Effector CD8-positive, alpha-beta T cell (primary cell): ENCODE results near the gene RBMX.
"Not testable (repeated sequence)": the region's sequence is repeated elsewhere in the genome, so short reads cannot be mapped to it uniquely, and the experiment has no call there.

Source experiments
- DNase-seq: peaks from one replicate; lab custom pipeline; 2025; lab: John Stamatoyannopoulos, UW
- total RNA-seq, 4 experiments: gene quantifications; one replicate each; lab custom pipeline; 2026; lab: John Stamatoyannopoulos, UW

The RBMX gene
- 364 to 511 (median 435) reads per million in 4 experiments for total RNA-seq

DNA sequence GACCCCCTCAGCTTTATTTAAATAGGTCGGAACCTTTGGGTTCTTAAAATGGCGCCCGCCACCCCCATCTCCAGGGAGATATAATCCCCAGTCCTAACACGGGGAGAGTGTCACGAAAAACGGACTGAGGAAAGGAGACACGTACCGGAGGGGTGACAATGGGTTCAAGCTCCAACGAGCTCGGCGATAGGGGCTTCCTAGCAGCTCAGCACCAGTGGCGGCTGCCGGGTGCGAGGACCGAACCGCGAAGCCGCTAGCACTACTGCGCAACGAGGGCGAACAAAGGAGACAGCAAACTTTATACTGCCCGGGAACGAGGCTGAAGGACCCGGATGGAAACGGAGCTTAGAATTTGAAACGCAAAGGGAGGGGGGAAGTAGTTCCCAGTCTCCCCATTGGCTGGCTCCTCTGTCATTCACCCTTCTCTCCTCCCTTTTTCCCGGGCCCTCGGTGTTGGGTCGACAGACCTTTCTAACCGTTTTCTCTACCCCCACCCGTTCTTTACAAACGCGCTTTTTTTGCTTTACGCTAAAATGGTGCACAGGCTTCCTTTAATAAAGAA, at the start of gene RBMX:
Gene RBMX (minus strand): TSS at position 274 of the 562 bp plus-strand sequence. CDS start 1,298 bp downstream, outside the sequence.
- peak; percentile 86 for DNase-seq

DNA sequence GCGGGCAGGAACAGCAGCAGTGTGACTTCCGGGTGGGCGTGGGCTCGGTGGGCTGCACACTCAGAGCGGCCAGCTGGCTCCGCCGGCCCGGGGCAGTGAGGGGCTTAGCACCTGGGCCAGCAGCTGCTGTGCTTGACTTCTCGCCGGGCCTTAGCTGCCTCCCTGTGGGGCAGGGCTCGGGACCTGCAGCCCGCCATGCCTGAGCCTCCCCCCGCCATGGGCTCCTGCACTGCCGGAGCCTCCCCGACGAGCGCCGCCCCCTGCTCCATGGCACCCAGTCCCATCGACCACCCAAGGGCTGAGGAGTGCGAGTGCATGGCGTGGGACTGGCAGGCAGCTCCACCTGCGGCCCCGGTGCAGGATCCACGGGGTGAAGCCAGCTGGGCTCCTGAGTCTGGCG, 40.9 kb upstream of the RBMX start:
- DNase-seq = not testable (repeated sequence)

DNA sequence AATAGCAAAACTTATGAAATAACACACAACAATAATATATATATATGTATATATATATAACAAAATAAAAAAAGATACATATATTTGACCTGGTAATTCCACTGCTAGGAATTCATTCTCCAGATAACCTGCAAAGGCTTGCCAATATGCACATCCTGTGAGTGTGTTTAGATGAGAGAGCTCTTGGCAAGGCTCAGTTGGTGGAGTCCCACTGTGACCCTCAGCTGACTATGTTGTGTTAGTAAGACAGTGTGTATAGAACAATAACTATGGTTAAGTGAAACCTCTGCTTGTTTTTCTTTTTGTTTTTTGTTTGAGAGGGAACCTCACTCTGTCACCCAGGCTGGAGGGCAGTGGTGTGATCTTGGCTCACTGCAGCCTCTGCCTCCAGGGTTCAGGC, 39.5 kb upstream of the RBMX start:
- DNase-seq = no peak

DNA sequence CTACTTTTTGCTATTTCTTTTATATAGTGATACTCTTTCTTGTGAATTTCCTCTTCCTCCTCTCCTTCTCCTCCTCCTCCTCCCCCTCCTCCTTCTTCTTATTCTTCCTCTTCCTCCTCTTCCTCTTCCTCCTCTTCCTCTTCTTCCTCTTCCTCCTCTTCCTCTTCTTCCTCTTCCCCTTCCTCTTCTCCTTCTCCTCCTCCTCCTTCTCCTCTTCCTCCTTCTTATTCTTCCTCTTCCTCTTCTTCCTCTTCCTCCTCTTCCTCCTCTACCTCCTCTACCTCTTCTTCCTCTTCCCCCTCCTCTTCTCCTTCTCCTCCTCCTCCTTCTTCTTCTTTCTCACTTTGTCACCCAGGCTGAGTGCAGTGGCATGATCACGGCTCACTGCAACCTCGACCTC, 36.3 kb upstream of the RBMX start:
- DNase-seq = no peak

DNA sequence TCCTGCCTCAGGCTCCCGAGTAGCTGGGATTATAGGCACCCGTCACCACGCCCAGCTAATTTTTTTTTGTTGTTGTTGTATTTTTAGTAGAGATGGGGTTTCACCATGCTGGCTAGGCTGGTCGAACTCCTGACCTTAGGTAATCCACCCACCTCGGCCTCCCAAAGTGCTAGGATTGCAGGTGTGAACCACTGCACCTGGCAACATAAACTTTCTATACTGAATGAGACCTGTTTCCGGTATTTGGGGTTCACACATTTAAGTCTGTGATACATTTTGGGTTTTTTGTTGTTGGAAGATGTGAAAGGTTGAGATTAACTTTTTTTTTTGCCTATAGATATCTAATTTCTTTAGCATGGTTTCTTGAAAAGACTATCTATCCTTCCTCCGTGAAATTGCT, 31.1 kb upstream of the RBMX start:
- DNase-seq = not testable (repeated sequence)

DNA sequence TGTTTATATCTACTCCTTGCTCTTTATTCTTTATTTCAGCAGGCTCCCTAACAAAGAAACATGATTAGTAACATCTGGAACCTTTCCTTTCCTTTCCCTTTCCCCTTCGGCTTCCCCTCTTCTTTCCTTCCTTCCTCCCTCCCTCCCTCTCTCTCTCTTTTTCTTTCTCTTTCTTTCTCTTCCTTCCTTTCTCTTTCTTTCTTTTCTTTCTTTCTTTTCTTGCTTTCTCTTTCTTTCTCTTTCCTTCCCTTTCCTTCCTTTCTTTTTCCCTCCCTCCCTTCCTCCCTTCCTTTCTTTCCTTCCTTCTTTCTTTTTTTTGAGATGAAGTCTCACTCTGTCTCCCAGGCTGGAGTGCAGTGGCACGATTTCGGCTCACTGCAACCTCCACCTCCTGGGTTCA, 30.7 kb upstream of the RBMX start:
- no peak for DNase-seq

DNA sequence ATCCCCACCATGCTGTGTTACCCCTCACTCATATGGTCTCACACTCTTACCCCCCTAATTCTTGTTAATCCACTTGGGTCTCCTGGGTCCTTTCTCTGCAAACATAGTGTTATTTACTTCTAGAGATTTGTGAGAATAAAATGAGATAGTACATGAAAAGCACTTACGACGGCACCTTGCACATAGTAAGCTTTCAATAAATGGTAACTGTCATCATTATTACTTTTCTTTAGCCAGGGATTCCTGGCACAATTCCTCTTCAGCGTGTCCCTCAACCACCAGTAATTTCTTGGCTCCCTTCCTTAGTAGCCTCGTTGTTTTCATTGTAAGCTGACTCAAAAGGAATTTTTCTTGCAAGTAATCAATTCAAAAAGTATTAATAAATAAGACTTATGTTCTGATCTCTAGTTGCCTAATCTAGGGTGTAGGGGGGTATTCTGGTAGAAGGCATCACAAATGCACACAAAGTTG, 30.1 kb upstream of the RBMX start:
- no peak for DNase-seq

DNA sequence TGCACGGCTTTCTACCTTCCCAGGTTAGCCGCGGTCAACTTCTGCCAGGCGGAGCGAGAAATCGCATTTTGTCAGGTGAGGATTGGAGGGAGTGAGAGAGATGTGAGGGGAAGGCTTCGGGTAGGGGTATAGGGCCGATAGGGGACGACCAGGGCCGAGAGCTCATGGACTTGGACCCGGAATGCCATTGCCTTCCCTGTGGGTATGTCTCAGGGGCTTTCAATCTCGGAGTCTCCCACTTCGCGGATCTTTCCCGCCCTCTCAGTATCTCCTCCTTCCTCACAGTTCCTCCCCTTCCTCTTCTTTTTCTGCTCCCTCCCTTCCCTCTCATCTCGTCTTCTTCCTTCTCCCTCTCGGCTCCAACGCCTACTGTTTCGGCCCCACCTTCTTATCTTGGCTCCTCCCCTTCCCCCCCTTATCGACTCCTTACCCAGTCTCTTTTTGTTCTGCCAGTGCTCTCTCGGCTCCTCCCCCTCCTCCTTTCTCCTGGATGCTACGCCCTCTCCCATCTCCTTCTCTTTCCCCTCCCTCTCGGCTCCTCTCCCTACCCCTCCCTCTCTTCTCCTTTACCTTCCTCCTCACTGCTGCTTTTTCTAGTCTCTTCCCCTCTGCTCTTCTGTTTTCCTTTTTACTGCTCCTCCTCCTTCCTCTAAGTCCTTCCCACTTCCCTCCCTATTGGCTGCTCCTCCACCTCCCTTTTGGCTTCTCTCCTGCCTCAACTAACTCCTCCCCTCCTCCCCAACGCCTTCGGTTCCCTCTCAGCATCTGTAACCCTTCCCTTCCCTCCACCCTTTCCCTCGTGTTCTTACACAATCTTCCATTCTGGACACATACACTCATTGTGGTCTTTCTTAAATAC, 29.4 kb upstream of the RBMX start:
- peak; percentile 48 for DNase-seq

DNA sequence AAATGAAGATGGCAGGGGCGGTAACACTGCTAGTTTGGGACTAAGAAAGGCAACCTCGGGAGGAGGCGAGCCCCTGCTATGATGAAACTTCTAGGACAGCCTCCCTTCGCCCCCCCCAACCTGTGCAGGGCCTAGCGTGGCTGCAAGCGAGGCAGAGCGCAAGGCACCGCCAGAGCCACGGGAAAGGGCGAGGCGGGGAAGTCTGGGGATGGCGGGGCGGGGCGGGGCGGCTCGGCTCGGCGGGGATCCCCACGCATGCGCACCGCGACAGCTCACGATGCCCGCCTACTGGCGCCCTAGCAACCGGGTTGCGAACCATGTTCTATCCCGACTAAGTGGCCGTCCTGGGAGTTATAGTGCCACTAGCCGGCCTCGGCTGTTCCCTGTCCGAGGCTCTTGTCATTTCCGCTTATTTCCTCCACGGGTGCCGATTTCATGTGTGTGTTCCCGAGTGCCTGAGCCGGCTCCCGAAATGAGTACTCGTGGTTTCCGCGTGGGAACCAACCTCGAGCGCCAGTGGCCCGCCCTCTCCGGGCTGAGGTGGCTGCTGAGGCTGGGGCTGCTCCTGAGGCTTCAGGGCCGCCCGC, 28.7 kb upstream of the RBMX start:
- DNase-seq = peak; percentile 62

DNA sequence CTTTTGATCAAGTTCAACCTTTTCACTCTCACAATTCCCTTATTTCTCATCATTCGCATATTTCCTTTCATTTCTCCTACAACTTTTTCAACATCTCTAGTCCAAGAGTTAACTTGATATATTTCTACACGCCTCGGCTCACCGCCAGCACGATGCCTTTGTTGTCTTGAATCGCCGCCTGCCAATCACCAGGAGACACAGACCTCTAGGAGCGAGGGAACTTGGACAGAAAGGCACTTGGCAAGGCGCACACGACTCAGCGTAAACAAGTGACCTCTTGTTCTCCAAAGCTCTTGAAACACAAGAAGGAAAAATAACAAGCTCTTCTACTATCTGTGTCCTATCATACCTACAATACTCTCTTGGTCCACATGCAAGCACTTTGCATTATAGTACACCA, 27.1 kb upstream of the RBMX start:
- DNase-seq = no peak

DNA sequence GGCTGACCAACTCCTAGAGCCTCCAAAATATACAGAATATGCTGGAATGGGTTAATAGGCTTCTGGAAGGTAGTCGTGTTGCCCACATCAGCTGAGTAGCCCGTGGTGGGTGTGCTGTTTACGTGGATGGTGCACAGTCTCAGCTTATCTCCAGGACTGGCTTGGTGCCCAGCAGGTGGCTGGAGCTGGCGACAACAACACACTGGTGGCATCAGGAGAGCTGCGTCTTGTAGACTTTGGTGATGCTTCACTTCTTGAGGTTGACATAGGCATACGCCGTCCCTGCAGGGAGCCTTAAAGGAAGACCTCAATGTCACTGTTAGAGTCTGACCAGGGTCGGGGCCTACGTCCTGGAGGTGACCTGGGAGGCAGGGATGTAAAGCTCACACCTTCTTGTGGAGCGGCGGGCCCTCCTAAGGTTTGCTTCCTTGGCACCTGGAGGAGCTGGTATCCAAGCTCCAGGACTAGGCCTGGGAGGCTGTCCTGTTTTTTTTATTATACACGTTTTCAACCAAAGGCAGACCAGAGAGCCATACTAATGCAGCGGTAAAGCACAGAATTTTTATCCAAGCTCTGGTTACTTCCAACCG, 26.5 kb upstream of the RBMX start:
- no peak for DNase-seq

DNA sequence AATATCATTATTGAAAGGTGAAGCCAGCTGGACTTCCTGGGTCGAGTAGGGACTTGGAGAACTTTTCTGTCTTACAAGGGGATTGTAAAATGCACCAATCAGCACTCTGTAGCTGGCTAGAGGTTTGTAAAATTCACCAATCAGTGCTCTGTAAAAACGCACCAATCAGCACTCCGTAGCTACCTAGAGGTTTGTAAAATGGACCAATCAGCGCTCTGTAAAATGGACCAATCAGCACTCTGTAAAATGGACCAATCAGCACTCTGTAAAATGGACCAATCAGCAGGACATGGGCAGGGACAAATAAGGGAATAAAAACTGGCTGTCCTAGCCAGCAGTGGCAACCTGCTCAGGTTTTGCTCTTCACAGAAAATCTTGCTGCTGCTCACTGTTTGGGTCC, 23.5 kb upstream of the RBMX start:
- not testable (repeated sequence) for DNase-seq

DNA sequence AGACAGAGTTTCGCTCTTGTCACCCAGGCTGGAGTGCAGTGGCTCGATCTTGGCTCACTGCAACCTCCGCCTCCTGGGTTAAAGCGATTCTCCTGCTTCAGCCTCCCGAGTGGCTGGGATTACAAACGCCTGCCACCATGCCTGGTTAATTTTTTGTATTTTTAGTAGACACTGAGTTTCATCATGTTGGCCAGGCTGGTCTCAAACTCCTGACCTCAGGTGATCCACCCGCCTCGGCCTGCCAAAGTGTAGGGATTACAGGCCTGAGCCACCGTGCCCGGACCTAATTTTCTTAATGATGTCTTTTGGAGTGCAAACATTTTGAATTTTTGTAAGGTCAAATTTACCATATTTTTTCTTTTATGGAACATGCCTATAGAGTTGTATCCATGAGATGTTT, 19.5 kb upstream of the RBMX start:
- not testable (repeated sequence) for DNase-seq

DNA sequence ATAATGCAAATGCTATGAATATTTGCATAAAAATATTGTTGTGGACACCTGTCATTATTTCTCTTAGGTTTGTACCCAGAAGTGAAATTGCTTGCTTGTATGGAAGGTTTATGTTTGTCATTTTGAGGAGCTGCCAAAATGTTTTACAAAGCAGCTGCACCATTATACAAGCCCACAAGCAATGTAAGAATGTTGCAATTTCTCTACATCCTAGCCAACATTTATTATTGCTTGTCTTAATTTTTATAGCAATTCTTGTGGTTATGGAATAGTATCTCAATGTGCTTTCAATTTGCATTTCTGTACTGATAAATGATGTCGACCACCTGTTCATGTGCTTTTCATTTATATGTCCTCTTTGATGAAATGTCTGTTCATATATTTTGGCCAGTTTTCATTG, 18.7 kb upstream of the RBMX start:
- DNase-seq = no peak

DNA sequence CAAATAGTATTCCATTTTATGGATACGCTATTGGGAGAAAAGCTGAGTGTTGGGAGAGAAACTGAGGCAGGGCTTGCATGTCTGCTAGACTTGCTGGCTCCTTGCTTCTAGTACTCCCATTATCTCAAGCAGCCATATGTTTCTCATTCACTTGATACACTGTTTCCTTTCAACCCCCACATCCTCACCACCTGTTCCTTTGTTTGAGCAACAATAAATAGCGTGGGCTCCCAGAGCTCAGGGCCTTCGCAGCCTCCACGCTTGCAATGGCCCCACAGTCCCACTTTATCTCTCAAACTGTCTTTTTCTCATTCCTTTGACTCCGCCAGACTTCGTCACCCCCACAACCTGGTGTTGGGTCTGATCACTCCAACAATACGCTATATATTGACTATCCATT, 18.2 kb upstream of the RBMX start:
- DNase-seq = not testable (repeated sequence)

DNA sequence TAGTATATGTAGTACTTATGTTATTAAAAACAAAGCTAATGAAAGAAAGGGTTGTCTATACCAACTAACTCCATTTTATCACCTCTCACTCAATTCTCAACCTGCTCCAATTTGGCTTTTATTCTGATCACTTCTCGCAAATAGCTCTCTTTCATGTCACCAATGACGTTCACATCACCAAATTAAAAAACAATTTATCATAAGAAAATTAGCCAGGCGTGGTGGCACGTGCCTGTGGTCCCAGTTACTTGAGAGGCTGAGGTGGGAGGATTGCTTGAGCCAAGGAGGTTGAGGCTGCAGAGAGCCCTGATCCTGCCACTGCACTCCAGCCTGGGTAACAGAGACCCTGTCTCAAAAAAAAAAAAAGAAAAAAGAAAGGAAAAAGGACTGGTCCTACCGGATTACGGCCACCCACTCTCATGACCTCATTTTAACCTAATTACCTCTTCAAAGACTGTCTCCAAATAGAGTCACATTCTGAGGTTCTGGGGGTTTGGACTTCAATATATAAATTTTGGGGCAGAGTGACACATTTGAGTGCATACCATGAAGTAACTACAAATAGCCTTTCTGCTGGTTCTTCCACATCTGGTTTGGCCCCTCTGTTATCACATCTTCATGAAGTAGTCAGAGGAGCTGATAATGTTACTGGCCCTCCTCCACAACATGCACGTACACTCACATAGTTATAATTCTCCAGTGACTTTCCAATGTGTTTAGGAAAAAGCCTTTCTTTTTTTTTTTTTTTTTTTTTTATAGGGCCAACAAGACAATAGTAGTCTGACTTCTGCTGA, 15.8 kb upstream of the RBMX start:
- DNase-seq = no peak

DNA sequence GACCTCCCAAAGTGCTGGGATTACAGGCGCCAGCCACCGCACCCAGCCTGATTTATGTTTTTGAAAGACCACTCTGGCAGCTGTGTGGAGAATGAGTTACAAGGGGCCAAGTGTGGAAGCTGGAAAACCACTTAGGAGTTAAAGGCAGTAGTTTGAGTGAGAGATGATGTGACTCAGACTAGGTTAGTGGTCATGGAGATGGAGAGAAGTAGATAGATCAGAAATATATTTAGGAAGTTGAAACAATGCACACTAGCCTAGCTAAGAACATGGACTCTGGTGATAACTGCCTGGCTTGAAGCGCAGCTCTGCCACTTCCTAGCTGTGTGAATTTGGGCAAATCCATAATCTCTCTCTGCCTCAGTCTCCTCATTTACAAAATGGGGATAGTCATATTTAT, 11.9 kb upstream of the RBMX start:
- no peak for DNase-seq

DNA sequence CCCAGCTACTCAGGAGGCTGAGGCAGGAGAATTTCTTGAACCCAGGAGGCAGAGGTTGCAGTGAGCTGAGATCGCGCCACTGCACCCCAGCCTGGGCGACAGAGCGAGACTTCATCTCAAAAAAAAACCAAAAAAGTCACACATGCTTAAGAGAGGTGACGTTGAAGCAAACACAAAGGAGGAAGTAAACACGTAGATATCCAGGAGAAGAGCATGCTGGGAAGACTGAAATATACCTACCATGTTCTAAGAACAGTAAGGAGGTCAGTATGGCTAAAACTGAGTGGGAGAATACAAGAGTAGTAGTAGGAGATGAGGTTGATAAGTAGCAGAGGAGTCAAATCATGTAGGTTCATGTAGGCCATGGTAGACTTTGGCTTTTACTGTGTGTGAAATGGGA, 10.1 kb upstream of the RBMX start:
- DNase-seq = not testable (repeated sequence)

DNA sequence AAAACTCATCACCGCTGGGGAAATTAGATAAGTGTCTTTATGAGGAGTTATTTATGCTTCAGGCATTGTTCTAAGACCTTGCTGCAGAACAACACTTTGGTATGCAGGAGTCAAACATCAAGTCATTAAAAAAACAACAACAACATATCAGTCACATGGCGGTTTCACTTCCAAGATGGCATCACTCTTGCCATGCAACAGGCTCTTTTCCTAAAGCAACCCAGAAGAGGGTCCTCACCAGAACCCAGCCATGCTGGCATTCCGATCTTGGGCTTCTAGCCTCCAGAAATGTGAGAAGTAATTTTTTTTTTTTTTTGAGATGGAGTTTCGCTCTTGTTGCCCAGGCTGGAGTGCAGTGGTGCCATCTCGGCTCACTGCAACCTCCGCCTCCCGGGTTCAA, 8.7 kb upstream of the RBMX start:
- no peak for DNase-seq

DNA sequence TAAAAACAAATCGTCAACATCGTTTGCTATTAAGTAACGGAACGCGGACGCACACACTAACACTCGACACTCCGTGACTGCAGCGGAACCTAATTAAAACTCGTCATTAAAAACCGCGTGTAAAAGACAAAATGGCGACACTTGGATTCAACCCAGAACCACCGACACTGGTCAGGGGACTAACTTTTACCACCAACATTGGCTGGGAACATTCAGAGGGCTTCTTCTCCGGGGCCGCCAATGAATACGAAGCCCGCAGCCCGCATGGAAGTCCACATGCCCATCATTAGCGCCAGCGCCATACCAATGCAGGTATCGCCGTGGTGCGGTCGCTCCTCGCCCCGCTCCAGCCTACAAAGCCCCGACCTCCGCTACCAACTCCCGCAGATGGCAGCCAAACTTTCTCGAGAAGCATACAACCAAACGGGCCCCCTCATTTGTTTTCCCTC, 498 bp downstream of the RBMX start:
- DNase-seq = peak; percentile 36

DNA sequence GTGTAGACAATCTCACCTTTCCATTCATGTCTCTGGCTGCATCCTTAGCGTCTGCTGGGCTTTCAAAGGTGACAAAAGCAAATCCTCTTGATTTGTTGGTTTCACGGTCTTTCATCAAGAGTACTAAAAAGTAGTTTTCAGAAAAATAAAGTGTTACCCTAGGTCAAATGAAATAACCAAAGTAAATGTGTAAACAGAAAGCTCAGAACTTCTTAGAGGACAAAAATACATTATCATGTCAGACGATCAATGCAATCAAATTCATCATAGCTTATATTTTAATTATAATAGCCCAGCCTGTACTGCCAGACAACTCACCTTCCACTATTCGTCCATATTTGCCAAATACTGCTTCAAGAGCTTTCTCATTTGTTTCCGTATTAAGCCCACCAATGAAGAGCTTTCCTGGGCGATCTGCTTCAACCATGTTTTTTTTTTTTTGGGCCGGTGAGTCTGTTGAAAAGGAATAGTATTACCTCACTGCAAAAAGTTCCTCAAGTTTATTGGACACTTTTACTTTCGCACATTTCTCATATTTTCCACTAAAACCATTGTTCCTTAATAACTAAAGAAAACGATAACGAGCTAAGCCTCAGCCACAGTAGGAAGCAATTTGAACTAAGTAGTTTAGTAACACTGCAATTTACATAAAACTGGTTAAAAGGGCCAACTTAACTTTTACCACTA, 1.4 kb downstream of the RBMX start:
- no peak for DNase-seq
